ENCODE results near the gene GNAQ.
"Not testable (repeated sequence)": the region's sequence is repeated elsewhere in the genome, so short reads cannot be mapped to it uniquely, and the experiment has no call there.

The GNAQ gene

DNA sequence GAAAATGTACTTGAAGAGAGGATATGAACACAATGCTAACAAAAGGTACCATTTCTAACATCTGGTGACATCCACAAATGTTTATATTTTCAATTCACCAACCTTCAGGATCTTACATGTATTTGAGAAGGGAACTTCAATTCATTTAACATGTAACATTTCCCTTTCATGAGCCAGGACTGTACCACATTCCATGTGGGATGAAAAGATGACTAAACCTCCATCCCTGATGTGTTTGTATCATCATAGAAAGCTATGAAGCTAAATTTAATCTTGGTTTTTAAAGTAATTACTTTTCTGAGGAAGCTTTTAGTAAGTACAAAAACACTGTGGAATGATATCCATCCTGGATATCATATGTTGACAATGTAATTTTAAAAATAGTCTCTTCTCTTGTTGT, 305.3 kb downstream of the GNAQ start:
- no peak for DNase-seq (ENCODE audit: low read depth)

DNA sequence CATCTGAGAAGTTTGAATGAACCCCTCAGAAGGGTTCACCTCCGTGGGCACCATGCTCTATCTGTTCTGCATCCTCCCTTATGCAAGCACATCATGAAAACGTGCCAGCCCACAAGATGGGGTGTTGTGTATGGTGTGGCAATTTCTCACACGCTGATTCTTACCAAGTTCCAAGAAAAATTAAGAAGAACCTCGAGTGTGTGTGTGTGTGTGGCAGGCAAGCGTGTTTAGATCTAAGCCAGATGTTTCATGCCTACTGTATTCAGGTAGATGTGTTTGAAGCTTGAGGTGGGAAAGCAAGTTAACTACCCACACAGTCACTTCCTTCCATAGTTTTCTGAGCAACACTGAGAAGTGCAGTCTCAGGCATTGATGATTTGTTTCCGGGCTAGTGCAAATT, 305.8 kb downstream of the GNAQ start:
- no peak for DNase-seq (ENCODE audit: low read depth)

DNA sequence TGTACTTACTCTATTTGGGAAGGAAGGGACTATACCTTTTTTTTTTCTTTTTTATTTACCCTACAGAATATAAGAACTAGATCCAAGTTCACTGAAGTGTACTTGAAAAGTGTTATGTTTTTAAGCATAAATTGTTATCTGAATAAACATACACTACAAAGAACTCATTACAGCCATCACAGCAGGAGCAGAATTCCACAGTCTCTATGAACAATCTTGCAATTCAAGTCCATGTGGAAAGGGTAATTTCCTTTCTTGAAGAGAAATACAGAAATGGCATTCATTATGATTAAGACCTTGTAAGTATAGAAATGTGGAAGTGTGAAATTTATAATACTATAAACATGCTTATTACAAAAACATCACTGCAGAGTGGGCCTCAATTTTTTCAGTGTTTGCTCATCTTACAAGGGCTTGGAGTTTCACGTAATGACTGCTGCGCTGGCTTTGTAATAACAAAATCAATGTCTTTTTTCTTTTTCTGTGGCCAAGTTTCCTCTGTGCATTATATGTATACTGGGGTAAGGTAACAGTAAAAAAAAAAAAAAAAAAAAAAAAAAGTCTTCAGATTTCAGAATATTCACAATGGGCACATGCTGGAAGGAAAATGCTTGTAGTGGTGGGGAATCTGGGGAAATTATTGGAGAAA, 306.4 kb downstream of the GNAQ start:
- DNase-seq (ENCODE audit: low read depth) = no peak

DNA sequence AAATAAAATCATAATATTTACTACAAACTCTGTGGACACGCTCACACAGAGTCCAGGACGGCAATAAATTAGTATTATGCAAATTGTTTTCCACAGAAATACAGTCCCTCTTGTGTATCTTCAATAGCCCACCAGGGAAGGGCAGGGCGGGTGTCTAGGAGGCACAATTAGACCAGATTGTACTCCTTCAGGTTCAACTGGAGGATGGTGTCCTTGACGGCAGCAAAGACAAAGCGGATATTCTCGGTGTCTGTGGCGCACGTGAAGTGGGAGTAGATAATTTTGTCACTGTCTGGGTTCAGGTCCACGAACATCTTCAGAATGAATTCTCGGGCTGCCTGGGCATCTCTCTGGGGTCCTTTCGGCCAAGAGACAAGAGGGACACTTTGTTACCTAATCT, 310.5 kb downstream of the GNAQ start:
- not testable (repeated sequence) for DNase-seq (ENCODE audit: low read depth)

DNA sequence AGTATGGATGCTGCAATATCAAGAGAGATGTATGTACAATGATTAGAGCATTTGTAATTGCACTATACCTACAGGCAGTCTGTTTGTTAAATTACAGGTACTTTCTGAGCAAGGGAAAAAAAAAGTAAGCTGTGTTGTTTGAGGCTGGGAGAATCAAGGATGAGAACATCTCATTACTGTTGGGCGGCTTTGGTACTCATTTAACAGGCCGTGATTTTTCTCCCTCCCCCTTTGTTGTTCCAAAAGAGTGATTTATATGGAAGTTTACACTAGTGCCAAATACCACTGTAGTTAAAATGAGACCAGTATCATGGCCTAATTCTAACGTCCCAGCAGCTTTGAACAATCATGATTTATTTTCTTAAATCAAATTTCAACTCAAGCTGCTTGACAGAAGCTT, 312.3 kb downstream of the GNAQ start:
- DNase-seq (ENCODE audit: low read depth) = no peak

DNA sequence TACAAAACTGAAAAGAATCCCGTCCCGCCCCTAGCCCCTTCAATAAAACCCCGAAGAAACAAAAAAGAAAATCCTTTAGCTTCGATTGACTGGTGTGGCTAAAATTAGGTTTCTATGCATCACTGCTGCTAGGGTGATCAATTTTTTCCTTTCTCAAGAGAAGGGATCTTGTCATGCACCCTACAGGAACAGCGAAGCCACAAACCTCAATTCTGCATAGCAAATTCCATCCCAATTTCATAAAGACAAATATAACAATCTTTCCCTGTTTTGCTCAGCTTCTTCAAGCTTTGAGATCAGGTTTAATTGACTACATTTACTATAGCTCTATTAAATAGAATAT, 313.3 kb downstream of the GNAQ start:
- not testable (repeated sequence) for DNase-seq (ENCODE audit: low read depth)

DNA sequence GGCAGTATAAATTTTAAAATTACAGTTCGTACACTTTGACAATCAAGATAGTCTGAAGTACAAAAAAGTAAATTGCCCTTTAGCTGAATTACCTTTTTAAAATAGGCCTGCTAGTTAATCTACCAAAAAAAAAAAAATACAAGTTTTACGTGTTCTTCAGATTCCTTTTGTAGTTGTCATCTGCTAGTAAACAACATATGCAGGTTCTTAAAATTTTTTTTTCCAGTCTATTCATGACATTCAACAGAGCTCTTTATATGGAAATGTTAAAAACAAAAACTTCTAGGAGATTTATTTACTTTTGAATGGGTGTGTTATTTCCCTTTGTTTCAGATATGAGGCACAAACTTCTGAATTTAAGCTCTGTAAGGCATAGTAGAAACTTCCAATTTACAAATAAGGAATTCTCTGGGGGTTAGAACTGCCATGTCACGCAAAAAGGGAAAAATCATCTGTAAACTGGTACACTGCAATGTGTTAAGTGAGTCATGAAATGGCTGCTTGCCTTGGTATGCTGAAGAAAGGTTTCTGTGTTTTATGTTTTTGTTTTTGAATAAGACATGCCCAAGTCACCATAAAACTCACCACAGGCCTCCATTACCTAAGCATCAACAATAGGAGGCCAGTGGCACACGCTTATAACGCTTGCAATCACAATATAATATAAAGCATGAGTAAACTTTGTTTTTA, 313.9 kb downstream of the GNAQ start:
- DNase-seq (ENCODE audit: low read depth) = peak; percentile 70

DNA sequence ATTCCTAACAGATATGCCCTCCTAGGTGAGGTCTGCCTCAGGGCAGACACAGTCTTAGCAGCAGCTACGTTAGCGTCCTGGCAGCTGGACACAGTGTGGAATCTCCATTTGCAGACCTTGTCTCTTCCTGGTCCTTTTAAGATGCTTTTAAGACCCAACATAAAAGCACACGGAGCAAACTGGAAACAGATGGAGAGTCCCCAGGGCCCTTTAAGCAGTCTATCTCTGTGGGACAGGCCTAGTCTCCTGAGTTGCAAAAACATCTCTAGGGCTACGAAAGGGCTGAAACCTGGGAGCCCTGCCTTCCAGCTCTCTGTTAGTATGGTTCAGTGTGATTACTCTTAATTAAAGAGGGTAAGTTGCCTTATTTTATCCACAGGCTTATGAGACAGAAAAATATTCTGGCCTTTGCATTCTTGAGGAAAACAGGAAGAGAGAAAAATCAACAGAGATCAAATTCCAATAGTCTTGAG, 317.5 kb downstream of the GNAQ start:
- DNase-seq (ENCODE audit: low read depth) = no peak

DNA sequence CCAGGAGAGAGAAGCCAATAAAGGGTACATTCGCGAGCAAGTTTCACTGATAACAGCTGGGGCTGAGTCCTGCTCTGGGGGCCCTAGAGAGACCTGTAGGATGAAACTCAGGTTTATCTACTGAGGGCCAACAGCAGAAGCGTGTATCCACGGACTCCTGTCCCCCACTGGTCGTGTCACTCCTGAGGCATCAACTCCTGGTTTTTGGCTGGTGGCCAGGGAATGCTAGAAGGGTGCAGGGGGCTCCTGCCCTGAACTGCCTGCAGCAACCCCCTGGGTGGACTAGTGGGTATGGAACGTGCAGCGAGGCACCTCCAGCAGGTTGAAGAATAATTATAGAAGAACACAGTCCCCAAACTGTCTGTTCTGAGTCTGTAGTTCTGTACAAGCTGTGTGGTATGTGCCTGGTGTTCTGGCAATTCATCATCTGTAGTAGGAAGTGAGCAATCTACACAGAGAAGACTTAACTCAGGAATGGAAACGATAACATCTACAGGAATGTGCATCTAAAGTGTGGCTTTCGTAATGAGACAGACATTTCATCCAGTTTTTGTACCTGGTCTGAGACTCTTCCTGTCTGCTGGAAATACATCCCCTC, 319.0 kb downstream of the GNAQ start:
- peak; percentile 93 for DNase-seq (ENCODE audit: low read depth)

DNA sequence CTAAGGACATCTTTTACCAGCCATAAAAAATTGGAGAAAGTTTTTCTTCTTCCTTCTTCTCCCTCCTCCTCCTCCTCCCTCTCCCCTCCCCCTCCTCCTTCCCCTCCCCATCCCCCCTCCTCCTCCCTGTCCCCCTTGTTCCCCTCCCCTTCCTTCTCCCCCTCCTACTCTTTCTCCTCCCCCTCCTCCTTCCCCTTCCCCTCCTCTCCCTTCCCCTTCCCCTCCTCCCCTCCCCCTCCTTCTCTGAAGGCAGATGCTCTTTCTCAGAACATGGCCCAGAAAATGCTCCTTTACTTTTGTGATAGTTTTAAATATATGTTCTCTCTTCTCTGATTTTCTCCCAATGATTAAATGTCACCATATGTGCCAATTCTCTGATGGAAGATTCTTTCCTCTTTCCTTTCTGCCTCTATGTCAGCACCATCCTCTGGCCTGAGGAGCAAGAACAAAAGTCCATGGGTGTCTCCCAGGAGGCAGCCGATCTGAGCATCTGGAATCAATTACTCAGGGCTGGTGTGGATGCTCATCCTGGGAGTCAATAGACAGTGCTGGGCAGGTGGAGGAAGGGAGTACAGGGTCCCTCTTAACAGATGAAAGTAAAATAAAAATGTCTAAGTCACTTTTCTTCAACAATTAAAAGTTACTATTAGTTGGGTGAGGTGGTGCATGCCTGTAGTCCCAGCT, 320.5 kb downstream of the GNAQ start:
- DNase-seq (ENCODE audit: low read depth) = no peak

DNA sequence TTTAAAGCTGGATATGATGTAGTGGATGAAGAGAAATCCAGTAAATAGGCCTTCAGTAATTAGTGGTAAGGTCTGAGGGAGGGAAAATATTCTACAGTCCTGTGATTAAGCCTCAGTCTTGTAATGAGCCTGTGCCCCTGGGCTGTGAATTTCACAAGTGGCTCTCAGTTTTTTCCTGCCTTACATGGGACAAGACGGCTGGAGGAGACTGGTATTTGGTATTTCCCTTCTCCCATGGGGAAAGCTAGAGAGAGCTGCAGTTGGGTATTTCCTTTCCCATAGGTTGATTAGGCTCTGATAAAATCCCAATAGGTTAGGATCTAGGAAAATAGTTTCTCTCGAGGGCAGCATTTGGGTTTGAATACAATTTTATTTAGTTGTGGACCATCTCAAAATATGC, 321.3 kb downstream of the GNAQ start:
- no peak for DNase-seq (ENCODE audit: low read depth)

DNA sequence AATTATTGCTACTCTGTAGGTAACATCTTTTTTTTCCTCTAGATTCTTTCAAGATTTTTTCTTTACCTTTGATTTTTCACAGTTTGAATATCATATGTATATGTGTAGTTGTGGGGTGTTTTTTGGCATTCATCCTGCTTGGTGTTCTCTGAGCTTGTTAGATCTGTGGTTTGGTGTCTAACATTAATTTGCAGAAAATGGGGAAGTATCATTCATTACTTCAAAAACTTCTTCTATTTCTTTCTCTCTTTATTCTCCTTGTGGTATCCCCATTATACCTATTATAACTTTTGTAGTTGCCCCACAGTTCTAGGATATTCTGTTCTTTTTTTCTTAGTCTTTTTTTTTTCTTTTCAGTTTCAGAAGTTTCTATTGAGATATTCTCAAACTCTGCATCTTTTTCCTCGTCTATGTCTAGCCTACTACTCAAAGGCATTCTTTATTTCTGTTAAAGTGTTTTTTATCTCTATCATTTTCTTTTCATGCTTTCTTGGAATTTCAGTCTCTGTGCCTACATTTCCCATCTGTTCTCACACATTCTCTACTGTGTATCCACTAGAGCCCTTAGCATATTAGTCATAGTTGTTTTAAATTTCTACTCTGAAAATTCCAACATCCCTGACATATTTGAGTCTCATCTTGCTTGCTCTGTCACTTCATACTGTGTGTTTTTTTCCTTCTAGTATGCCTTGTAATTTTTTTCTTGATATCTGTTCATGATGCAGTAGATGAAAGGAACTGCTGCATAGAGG, 323.4 kb downstream of the GNAQ start:
- peak; percentile 57 for DNase-seq (ENCODE audit: low read depth)

DNA sequence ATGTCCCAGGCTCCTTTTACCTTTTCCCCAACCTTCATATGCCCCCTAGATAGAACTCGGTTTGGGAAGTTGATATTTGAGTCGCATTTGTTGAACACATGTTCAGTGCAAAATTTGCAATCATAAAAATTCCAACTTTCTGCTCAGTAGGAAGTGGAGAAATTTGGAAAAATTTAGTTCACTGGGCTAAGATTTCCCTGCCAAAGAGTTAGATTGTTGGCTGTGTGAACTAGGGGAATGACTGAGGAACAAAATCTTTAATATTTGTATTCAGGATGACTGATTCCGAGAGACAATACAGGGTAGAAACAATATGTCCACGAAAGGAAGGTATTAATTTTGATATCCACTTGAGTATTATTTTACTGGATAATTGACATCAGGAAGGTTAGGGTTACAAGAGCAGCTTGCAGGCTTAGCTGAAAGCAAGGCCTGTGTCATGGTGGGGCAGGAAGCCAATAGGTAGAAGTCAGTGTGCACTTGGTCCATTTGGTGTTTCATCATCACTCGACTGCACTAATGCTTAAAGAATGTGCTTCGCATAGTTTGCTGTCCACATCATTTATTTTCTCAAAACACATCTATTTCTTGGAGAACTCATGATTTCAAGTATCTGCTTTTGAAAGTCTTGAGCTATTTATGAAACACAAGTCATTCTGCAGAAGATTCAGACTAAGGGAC, 324.1 kb downstream of the GNAQ start:
- peak; percentile 99 for DNase-seq (ENCODE audit: low read depth)

DNA sequence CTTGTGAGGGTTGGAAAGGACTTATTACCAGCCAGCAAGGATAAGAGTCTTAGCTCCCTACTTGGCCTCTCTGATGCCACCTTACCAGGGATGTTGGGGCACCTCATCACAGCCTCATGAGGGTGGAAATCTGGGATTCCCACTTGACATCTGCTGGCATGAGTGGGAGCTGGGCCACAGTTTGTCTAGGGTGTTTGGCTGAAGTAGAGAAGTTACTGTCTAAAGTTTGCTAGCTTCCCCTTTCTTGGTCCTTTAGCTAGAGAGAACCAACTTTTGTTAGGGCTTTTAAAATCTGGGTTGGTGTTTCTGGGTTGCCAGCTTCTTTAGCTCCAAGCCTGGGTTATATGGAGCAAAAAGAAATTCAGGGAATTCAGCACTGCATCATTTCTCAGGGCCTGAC, 326.0 kb downstream of the GNAQ start:
- no peak for DNase-seq (ENCODE audit: low read depth)

DNA sequence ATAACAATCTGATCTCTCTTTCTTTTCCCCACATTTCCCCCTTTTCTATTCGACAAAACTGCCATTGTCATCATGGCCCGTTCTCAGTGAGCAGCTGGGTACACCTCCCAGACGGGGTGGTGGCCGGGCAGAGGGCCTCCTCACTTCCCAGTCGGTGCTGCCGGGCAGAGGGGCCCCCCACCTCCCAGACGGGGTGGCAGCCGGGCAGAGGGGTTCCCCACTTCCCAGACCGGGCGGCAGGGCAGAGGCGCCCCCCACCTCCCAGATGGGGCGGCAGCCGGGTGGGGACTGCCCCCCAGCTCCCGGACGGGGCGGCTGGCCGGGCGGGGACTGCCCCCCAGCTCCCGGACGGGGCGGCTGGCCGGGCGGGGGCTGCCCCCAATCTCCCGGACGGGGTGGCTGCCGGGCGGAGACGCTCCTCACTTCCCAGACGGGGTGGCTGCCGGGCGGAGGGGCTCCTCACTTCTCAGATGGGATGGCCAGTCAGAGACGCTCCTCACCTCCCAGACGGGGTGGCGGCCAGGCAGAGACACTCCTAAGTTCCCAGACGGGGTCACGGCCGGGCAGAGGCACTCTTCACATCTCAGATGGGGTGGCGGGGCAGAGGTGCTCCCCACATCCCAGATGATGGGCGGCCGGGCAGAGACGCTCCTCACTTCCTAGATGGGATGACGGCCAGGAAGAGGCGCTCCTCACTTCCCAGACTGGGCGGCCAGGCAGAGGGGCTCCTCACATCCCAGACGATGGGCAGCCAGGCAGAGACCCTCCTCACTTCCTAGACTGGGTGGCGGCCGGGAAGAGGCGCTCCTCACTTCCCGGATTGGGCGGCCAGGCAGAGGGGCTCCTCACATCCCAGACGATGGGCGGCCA, 328.9 kb downstream of the GNAQ start:
- not testable (repeated sequence) for DNase-seq (ENCODE audit: low read depth)

DNA sequence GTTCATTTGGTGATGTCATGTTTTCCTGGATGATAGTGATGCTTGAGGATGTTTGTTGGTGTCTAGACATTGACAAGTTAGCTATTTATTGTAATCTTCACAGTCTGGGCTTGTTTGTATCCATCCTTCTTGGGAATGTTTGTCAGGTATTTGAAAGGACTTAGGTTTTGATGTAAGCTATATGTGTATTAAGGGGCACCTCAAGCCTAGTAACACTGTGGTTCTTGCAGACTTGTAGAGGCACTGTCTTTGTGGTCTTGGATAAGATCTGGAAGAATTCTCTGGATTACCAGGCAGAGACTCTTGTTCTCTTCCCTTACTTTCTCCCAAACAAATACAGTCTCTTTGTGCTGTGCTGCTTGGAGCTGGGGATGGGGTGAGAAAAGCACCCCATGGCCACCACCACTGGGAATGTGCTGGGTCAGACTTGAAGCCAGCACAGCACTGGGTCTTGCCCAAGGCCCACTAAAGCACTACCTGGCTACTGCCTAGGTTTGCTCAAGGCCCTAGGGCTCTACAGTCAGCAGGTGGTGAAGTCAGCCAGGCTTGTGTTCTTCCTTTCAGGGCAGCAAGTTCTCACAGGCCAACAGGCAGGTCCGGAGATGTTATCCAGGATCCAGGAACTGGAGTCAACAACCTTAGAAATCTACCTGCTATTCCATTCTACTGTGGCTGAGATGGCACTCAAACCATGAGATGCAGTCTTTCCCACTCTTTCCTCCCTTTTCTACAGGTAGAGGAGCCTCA, 334.2 kb downstream of the GNAQ start:
- DNase-seq (ENCODE audit: low read depth) = no peak

DNA sequence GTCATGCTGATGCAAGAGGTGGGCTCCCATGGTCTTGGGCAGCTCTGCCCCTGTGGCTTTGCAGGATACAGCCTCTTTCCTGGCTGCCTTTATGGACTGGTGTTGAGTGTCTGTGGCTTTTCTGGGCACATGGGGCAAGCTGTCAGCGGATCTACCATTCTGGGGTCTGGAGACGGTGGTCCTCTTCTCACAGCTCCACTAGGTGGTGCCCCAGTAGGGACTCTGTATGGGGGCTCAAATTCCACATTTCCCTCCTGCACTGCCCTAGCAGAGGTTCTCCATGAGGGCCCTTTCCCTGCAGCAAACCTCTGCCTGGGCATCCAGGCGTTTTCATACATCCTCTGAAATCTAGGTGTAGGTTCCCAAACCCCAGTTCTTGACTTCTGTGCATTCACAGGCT, 340.9 kb downstream of the GNAQ start:
- not testable (repeated sequence) for DNase-seq (ENCODE audit: low read depth)

DNA sequence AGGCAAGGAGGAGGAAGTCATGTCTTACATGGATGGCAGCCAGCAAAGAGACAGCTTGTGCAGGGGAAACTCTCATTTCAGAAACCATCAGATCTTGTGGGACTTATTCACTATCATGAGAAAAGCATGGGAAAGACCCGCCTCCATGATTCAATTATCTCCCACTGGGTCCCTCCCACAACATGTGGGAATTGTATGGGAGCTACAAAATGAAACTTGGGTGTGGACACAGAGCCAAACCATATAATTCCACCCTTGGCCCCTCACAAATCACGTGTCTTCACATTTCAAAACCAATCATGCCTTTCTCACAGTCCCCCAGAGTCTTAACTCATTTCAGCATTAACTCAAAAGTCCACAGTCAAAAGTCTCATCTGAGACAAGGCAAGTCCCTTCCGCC, 341.5 kb downstream of the GNAQ start:
- not testable (repeated sequence) for DNase-seq (ENCODE audit: low read depth)

DNA sequence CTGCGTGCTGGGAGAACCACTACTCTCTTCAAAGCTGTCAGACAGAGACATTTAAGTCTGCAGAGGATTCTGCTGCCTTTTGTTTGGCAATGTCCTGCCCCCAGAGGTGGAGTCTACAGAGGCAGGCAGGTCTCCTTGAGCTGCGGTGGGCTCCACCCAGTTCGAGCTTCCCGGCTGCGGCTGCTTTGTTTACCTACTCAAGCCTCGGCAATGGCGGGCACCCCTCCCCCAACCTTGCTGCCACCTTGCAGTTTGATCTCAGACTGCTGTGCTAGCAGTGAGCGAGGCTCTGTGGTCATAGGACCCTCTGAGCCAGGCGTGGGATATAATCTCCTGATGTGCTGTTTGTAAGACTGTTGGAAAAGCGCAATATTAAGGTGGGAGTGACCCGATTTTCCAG, 343.9 kb downstream of the GNAQ start:
- DNase-seq (ENCODE audit: low read depth) = not testable (repeated sequence)

DNA sequence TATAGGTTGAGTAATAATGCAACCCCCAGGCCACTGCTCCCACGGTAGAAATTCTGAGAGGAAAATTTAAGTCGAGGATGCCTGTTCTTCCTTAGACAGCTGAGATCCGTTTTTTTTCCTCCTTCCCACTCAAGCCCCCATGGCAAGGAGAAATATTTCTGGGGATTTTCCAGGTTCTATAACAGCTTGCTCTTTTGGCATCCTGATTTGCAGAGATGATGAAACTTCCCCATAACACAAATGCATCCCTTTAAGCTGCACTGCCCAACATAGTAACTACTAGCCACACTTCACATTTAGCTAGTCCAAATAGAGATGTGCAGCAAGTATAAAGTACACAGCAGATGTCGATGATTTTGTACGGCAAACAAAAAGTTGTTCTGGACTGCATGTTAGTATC, 351.0 kb downstream of the GNAQ start:
- DNase-seq (ENCODE audit: low read depth) = no peak

Data from non-pigmented ciliary epithelial cell (primary cell).